ENCODE data around the gene ADAMTS2.

Gene ADAMTS2

GRCh38 chr5:179264053-179264782, 81.0 kb downstream of the ADAMTS2 start:
- TF ChIP-seq, protein P1, sequence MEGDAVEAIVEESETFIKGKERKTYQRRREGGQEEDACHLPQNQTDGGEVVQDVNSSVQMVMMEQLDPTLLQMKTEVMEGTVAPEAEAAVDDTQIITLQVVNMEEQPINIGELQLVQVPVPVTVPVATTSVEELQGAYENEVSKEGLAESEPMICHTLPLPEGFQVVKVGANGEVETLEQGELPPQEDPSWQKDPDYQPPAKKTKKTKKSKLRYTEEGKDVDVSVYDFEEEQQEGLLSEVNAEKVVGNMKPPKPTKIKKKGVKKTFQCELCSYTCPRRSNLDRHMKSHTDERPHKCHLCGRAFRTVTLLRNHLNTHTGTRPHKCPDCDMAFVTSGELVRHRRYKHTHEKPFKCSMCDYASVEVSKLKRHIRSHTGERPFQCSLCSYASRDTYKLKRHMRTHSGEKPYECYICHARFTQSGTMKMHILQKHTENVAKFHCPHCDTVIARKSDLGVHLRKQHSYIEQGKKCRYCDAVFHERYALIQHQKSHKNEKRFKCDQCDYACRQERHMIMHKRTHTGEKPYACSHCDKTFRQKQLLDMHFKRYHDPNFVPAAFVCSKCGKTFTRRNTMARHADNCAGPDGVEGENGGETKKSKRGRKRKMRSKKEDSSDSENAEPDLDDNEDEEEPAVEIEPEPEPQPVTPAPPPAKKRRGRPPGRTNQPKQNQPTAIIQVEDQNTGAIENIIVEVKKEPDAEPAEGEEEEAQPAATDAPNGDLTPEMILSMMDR (IDR thresholded peaks at IDR 0.05) = no peak
- no peaks in the 10 kb centered on the region for H3K36me3 ChIP-seq (ENCODE audit: control insufficient read depth, insufficient read depth, low read length)

GRCh38 chr5:179263391-179264052, 81.7 kb downstream of the ADAMTS2 start:
- TF ChIP-seq, protein P1 (IDR thresholded peaks at IDR 0.05) = no peak
- no peak overlapping the region for H3K27ac ChIP-seq
- H3K27me3 ChIP-seq (ENCODE audit: control insufficient read depth, insufficient read depth, low read length) = no peaks in the 10 kb centered on the region
- H3K36me3 ChIP-seq (ENCODE audit: control insufficient read depth, insufficient read depth, low read length) = no peaks in the 10 kb centered on the region
- no peak overlapping the region for H3K9ac ChIP-seq
- no peaks in the 10 kb centered on the region for H3K4me1 ChIP-seq
- no peak overlapping the region for H3K4me2 ChIP-seq (ENCODE audit: low read length)
- no peaks in the 10 kb centered on the region for H3K9me3 ChIP-seq (ENCODE audit: control insufficient read depth, low read length)
- no peak overlapping the region for H3K4me3 ChIP-seq (ENCODE audit: low read depth, low read length)
- no peaks in the 10 kb centered on the region for H3K79me2 ChIP-seq
- H2AFZ ChIP-seq = no peak overlapping the region

More at GRCh38 chr5:179264053-179264782, 81.0 kb downstream of the ADAMTS2 start:
- Histone ChIP-seq H3K4me2 (ENCODE audit: low read length) (no peak overlapping the region), H3K9me3 (ENCODE audit: control insufficient read depth, low read length) (no peaks in the 10 kb centered on the region), H3K4me1 (no peaks in the 10 kb centered on the region), H2AFZ (no peak overlapping the region), H3K4me3 (ENCODE audit: low read depth, low read length) (no peak overlapping the region), H3K79me2 (no peaks in the 10 kb centered on the region), H3K9ac (no peak overlapping the region), H3K27me3 (ENCODE audit: control insufficient read depth, insufficient read depth, low read length) (no peaks in the 10 kb centered on the region), H3K27ac (no peak overlapping the region)

GRCh38 chr5:179262126-179262920, 82.9 kb downstream of the ADAMTS2 start:
- H3K4me2 ChIP-seq (ENCODE audit: low read length) = no peak overlapping the region
- no peaks in the 10 kb centered on the region for H3K27me3 ChIP-seq (ENCODE audit: control insufficient read depth, insufficient read depth, low read length)
- H3K9ac ChIP-seq = no peak overlapping the region
- H2AFZ ChIP-seq = no peak overlapping the region
- TF ChIP-seq, protein P1 (IDR thresholded peaks at IDR 0.05) = no peak
- no peaks in the 10 kb centered on the region for H3K9me3 ChIP-seq (ENCODE audit: control insufficient read depth, low read length)
- H3K79me2 ChIP-seq = no peaks in the 10 kb centered on the region
- no peak overlapping the region for H3K4me3 ChIP-seq (ENCODE audit: low read depth, low read length)
- H3K36me3 ChIP-seq (ENCODE audit: control insufficient read depth, insufficient read depth, low read length) = no peaks in the 10 kb centered on the region
- no peaks in the 10 kb centered on the region for H3K4me1 ChIP-seq
- no peak overlapping the region for H3K27ac ChIP-seq

DNA sequence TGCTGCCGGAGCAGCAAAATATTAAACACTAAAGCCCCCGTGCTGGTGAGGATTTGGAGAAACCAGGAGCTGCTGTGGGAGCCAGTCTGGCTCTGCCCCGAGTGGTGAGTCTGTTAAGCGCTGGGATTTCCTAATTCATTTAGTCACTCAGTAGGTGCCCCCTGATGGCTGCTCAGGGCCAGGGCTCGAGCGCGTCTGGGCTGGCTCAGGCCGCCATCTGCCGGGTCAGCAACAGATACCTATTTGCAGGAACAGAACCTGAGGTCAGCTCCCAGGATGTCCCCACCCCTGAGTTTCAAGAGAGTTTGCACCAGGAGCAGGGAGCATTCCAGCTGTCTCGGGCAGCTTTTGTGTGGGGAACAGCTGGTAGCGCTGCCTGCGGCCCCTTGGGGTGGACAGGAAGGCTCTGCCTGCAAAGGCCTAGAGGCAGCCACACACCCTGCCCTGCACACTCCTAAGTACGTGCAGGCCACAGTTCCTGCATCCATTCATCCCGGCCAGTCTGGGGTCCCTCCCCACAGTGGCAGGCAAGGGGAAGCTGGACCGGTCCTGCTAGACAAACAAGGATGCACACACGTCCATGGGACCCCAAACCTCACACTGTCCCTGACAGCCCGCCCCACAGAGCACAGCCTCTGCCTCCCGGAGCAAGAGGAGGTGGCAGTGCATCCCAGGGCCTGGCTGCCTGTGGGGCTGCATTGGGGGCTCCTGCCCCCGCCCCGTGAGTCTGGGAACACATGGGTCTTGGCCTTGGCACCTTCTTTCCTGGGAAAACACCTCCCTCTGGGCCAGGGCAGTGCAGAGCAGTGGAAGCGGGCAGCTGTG, 83.7 kb downstream of the ADAMTS2 start:
- TF ChIP-seq, protein P1 (IDR thresholded peaks at IDR 0.05) = no peak
- H3K27me3 ChIP-seq (ENCODE audit: control insufficient read depth, insufficient read depth, low read length) = no peaks in the 10 kb centered on the region

More for the DNA sequence above, 83.7 kb downstream of the ADAMTS2 start:
- no peaks in the 10 kb centered on the region for H3K4me1 ChIP-seq
- no peak overlapping the region for H3K4me3 ChIP-seq (ENCODE audit: low read depth, low read length)
- no peak overlapping the region for H3K9ac ChIP-seq
- no peak overlapping the region for H3K27ac ChIP-seq
- no peaks in the 10 kb centered on the region for H3K36me3 ChIP-seq (ENCODE audit: control insufficient read depth, insufficient read depth, low read length)
- H3K9me3 ChIP-seq (ENCODE audit: control insufficient read depth, low read length) = no peaks in the 10 kb centered on the region
- H3K79me2 ChIP-seq = no peaks in the 10 kb centered on the region
- H3K4me2 ChIP-seq (ENCODE audit: low read length) = no peak overlapping the region
- no peak overlapping the region for H2AFZ ChIP-seq
